HG03060 (cell line): Measurements from ENCODE around the gene HYAL4.
"Not testable (repeated sequence)": the region's sequence is repeated elsewhere in the genome, so short reads cannot be mapped to it uniquely, and the experiment has no call there.

Experiments
- ATAC-seq: cut with Tn5 transposase; IDR thresholded peaks from one replicate; pipeline ENCODE4 v1.9.1; 2021; ENCODE audit warnings: low read depth, moderate number of reproducible peaks; ENCODE audit not compliant: unreplicated experiment

The HYAL4 gene

GRCh38 chr7:123844712-123845219, at the start of gene HYAL4:
Gene HYAL4, plus strand, starts transcription at chr7:123845169. Its CDS starts 23,105 bp downstream, at chr7:123868274.
- ATAC-seq = no peak

DNA sequence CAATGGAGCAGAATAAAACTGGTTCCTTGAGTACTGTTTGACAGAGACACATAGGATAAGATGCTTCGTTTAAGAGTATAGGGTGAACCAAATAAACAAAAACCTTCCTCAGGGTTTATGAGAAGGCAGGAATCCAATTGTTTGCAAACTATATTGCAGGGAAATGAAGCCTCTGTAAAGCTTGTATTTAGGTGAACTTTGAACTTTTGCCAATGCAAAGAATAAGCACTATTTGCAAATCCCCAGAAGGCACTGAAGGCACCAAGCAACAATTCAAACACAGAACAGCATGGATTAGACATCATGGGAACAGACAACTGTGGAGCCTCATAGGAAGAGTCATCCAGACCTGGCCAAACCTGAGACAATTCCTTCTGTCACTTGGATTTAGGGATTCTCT, 49.1 kb upstream of the HYAL4 start:
- no peak for ATAC-seq

- no peak for ATAC-seq
Observed at GRCh38 chr7:123796568-123796967, 48.4 kb upstream of the HYAL4 start.

DNA sequence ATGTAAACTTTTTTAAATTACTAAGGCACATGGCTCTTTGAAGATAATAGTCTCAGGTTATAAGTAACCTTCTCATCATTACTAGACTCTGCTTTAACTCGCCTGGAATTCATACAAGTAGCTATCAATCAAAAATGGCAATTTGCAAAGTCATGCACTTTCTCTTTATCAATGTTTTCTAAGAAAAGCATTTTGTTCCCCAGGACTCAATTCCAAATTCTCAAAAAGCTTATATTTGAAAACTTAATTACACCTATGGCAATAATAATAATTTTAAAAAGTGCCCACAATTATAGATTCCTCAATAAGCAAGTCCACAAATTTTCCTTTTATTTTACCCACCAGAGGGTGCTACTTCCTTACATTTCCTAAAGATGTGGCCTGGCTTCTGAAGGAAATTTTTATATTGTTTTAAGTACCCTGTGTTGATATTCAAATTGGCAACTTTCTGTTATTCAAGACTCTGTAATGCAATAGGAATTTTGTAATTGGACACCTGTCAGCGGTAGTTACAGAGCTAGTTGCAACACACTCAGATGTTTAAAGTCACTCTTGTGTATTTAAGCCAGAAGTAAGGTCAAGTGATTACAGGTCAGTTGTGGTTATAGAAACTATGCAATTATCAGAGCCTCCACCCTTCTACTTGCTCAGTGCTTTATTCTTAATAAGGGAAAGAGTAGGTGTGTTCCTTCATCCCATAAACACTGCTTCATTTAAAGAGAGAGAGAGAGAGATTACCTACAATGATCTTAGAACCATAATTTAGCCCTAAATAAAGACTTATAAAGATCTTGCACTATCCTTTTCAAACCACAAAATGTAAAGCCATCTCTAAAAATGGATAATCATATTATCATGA, 47.1 kb upstream of the HYAL4 start:
- ATAC-seq = no peak

DNA sequence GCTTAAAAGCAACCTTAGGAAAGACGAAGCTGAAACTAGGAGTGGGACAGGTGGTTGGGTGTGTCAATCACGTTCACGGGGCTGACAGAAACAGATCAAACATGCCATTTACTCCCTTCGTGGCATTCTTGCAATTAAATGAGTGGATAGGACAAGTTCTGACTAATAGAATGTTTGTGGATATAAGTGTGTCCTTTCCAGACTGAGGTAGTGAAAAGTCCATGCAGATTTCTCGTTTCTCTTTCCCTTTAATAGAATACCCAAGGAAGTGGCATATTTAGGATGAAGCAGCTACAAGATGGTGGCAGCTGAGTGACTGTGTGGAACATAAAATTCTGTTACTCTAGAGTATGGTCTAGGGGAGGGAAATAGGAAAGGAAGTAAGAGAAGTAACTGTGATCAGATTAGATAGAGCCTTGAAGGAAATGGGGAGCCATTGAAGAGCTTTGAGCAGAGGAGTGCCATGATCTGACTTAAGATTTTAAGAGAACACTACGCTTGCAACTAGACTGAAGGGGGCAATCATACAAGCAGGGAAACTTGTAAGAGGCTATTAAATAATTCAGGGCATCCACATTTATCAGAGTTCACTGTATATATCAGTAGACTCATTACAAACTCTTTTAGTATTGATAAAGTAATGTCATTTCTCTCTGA, 46.3 kb upstream of the HYAL4 start:
- ATAC-seq = no peak

DNA sequence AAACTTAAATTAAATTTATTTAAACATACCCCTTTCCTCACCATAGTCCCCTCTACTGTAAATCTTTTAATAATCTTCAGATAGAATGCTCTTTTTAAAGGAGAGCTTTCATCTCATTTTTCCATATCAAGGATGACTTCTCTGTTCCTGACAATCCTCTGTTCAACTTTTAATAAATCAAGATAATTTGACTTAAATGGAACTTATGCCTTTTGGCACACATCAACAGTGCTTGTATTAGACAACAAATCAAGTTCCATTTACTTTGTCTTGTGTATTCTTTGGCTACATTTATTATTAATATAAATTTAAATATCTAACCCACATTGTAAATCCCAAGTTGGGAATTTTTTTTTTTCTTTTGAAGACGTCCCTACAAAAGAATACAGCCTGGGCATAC, 42.7 kb upstream of the HYAL4 start:
- no peak for ATAC-seq

- no peak for ATAC-seq
Observed at GRCh38 chr7:123805287-123805686, 39.7 kb upstream of the HYAL4 start.

DNA sequence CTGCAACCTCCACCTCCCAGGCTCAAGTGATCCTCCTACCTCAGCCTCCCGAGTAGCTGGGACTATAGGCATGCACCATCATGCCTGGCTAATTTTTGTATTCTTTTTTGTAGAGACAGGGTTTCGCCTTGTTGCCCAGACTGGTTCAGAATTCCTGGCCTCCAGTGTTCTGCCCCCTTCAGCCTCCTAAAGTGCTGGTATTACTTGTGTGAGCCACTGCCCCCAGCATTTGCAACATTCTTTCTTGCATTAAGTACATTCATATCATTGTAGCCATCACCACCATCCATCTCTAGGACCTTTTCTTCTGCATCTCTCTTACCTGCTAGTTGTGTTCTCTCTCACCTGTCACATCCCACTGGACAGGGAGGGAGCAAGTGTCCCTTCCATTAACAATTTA, 35.5 kb upstream of the HYAL4 start:
- ATAC-seq = no peak

- ATAC-seq = no peak
Observed at GRCh38 chr7:123811056-123811455, 33.9 kb upstream of the HYAL4 start.

GRCh38 chr7:123816916-123817315, 28.1 kb upstream of the HYAL4 start:
- no peak for ATAC-seq

- no peak for ATAC-seq
Observed at GRCh38 chr7:123819001-123819400, 26.0 kb upstream of the HYAL4 start.

- not testable (repeated sequence) for ATAC-seq
Observed at GRCh38 chr7:123819795-123820194, 25.2 kb upstream of the HYAL4 start.

GRCh38 chr7:123820864-123821263, 24.1 kb upstream of the HYAL4 start:
- no peak for ATAC-seq

DNA sequence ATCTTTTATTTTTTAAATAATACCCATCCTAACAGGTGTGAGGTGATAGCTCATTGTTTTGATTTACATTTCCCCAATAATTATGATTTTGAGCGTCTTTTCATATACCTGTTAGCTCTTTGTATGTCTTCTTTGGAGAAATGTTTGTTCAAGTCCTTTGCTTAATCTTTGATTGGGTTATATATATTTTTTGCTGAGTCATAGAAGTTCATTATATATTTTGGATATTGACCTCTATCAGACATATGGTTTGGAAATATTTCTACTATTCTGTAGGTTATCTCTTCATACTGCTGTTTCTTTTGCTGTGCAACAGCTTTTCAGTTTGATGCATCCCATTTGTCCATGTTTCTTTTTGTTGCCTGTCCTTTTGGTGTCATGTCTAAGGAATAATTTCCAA, 23.6 kb upstream of the HYAL4 start:
- no peak for ATAC-seq

- ATAC-seq = peak; percentile 76
Observed at GRCh38 chr7:123823898-123824753, 20.8 kb upstream of the HYAL4 start.

DNA sequence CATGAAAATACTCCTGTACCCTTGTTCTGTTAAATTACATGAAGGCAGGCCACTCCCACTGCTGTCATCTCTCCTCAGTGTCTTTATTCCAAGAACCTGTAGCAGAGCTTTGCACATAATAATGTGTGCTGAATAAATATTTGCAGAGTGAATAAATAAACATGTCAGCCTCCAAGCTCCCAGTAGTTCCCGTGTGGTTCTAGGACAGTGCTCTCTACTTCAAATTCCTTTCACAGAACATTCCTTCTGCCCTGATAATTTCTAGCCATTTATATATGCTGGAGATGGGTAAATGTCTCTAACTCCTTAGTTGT, 20.3 kb upstream of the HYAL4 start:
- ATAC-seq = peak; percentile 12

- no peak for ATAC-seq
Observed at GRCh38 chr7:123828805-123829204, 16.2 kb upstream of the HYAL4 start.

GRCh38 chr7:123836656-123837055, 8.3 kb upstream of the HYAL4 start:
- no peak for ATAC-seq

- ATAC-seq = not testable (repeated sequence)
Observed at GRCh38 chr7:123839106-123839505, 5.9 kb upstream of the HYAL4 start.

GRCh38 chr7:123844142-123844541, 827 bp upstream of the HYAL4 start:
- not testable (repeated sequence) for ATAC-seq

DNA sequence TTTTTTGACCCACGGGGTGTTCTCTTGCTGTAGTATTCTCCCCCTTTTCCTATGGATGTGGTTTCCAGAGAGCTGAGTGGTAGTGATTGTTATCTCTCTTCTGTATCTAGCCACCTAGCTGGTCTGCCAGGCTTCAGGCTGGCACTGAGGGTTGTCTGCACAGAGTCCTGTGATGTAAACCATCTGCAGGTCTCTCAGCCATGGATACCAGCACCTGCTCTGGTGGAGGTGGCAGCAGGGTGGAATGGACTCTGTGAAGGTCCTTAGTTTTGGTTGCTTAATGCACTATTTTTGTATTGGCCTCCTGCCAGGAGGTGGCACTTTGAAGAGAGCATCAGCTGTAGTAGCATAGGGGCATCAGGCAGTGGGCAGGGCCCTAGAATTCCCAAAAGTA, 851 bp downstream of the HYAL4 start:
- no peak for ATAC-seq
